Endothelial cell of umbilical vein (primary cell): ENCODE results near the gene CEP63. TPM values are rescaled to one million over a fixed set of nuclear protein-coding genes. Genes with fewer than 3 reads are reported as not detected.
A peak's percentile ranks its signal among the peaks of the same experiment; 100 is the strongest.

Experiments used
- BruUV-seq: library from RNA; stranded (reverse); fragments of 400-500 nt; replicated peaks from 2 replicates; lab custom pipeline; 2021; lab: Mats Ljungman, UMichigan
- CTCF ChIA-PET: fragments of 300-600, 350-600 bp; sonication (Branson Sonifier 250); formaldehyde crosslinking; loops from one replicate; lab custom pipeline; 2021; ENCODE audit warnings: antibody characterized with exemption, inconsistent platforms; lab: Charles Lee
- POLR2A ChIA-PET: fragments of 300-600, 350-600 bp; sonication (Branson Sonifier 250); formaldehyde crosslinking; loops from one replicate; lab custom pipeline; 2021; ENCODE audit warnings: antibody characterized with exemption, inconsistent platforms; lab: Charles Lee
- DNase-seq: peaks from one replicate; pipeline ENCODE4 v3.0.0-alpha.2; 2011; ENCODE audit warnings: low read depth, low spot score
- FAIRE-seq: peaks from 2 replicates; lab custom pipeline; 2011; peaks lifted over from hg19 to GRCh38; lab: Jason Lieb, UNC
- H2AFZ ChIP-seq: 2 replicates; pipeline ENCODE4 v1.6.0; 2012; ENCODE audit warnings: low read depth, low read length, control low read depth, inconsistent platforms
- H3K27ac ChIP-seq: 2 replicates; pipeline ENCODE4 v1.5.1; 2011; ENCODE audit warnings: low read depth, mild to moderate bottlenecking, control low read depth, low read length, moderate library complexity; ENCODE audit not compliant: insufficient read depth
- H3K27me3 ChIP-seq, 2 experiments: 2 replicates each; pipeline versions ENCODE4 v1.6.0 to v1.6.1; 2011; ENCODE audit warnings: low read length in 2 of 2, mixed read lengths in 1 of 2; ENCODE audit not compliant: control insufficient read depth in 2 of 2, insufficient read depth in 2 of 2
- H3K36me3 ChIP-seq, 2 experiments: 2 replicates in 1 of 2; 3 replicates in 1 of 2; pipeline ENCODE4 v1.5.1; 2011; ENCODE audit warnings: low read length in 2 of 2, mild to moderate bottlenecking in 1 of 2, moderate library complexity in 1 of 2; ENCODE audit not compliant: control insufficient read depth in 2 of 2, insufficient read depth in 2 of 2; ENCODE audit errors: extremely low read depth in 1 of 2
- H3K4me1 ChIP-seq: 3 replicates; pipeline ENCODE4 v1.5.1; 2011; ENCODE audit warnings: mild to moderate bottlenecking, low read length; ENCODE audit not compliant: control insufficient read depth, insufficient read depth; ENCODE audit errors: extremely low read depth
- H3K4me2 ChIP-seq: 2 replicates; pipeline ENCODE4 v1.6.1; 2011; ENCODE audit warnings: low read length, control low read depth, mixed read lengths; ENCODE audit not compliant: insufficient read depth
- H3K4me3 ChIP-seq, 3 experiments: fragments of 200-600 bp in 1 of 3; sonication (generic), shearing (Covaris generic) in 1 of 3; replicated peaks in 1 of 3; 2 replicates each; pipeline ENCODE4 v1.5.1; 2011 to 2016; ENCODE audit warnings: control low read depth in 3 of 3, low read length in 3 of 3, mild to moderate bottlenecking in 2 of 3, inconsistent platforms in 1 of 3, low read depth in 1 of 3, moderate library complexity in 1 of 3; ENCODE audit not compliant: insufficient read depth in 1 of 3
- H3K79me2 ChIP-seq: 2 replicates; pipeline ENCODE4 v1.6.0; 2012; ENCODE audit warnings: low read length, inconsistent platforms; ENCODE audit not compliant: control insufficient read depth, insufficient read depth
- H3K9ac ChIP-seq: replicated peaks from 2 replicates; pipeline ENCODE3; 2011; ENCODE audit warnings: low read length, control low read depth; ENCODE audit not compliant: insufficient read depth; ENCODE audit errors: extremely low read depth
- H3K9me1 ChIP-seq: replicated peaks from 3 replicates; pipeline ENCODE4 v1.6.0; 2011; ENCODE audit warnings: mild to moderate bottlenecking, low read length; ENCODE audit not compliant: control insufficient read depth, insufficient read depth; ENCODE audit errors: extremely low read depth
- H3K9me3 ChIP-seq: replicated peaks from 2 replicates; pipeline ENCODE4 v1.5.1; 2012; ENCODE audit warnings: low read length, inconsistent platforms; ENCODE audit not compliant: control insufficient read depth, insufficient read depth
- H4K20me1 ChIP-seq: replicated peaks from 2 replicates; pipeline ENCODE3; 2011; ENCODE audit warnings: mild to moderate bottlenecking, low read length; ENCODE audit not compliant: control insufficient read depth, insufficient read depth; ENCODE audit errors: extremely low read depth
- EZH2 ChIP-seq: IDR thresholded peaks from 2 replicates; pipeline ENCODE4 v1.6.1; 2012; ENCODE audit warnings: borderline replicate concordance, low read depth, mild to moderate bottlenecking, moderate library complexity, low read length, inconsistent platforms; ENCODE audit not compliant: severe bottlenecking
- GATA2 ChIP-seq: IDR thresholded peaks from 2 replicates; pipeline ENCODE4 v1.7.0; 2011; ENCODE audit warnings: low read depth, mild to moderate bottlenecking, moderate library complexity, mixed read lengths, low read length; ENCODE audit not compliant: insufficient read length, insufficient read depth
- JUN ChIP-seq: IDR thresholded peaks from 2 replicates; pipeline ENCODE4 v1.6.1; 2011; ENCODE audit warnings: borderline replicate concordance, low read depth; ENCODE audit not compliant: insufficient read length, insufficient read depth
- MAX ChIP-seq: IDR thresholded peaks from 2 replicates; pipeline ENCODE4 v1.6.1; 2011; ENCODE audit not compliant: insufficient read depth, insufficient read length
- POLR2A ChIP-seq: IDR thresholded peaks from 2 replicates; pipeline ENCODE4 v1.6.1; 2012; ENCODE audit warnings: low read depth, mild to moderate bottlenecking, control low read depth, low read length
- POLR2AphosphoS5 ChIP-seq: IDR thresholded peaks from 2 replicates; pipeline ENCODE4 v1.6.1; 2012; ENCODE audit warnings: low read depth, mild to moderate bottlenecking, control low read depth, low read length, moderate library complexity; ENCODE audit not compliant: insufficient read depth
- dilution Hi-C: fragments of 300-500 bp; cut with MboI; formaldehyde crosslinking; loops from one replicate; pipeline ENCODE4 v1.15.0; 2019; ENCODE audit warnings: low sequenced_read_pairs; ENCODE audit not compliant: extremely low pct_ligation_motif_present
- intact Hi-C: fragments of 100-400 bp; cut with micrococcal nuclease; formaldehyde crosslinking; loops from one replicate; pipeline ENCODE4 v1.10.0; 2022
- polyA plus RNA-seq, 4 experiments: library from polyadenylated mRNA; depleted of rRNA in 3 of 4; stranded (reverse) in 3 of 4; unstranded in 1 of 4; fragments of >200 nt; gene quantifications; 2 replicates each; pipeline versions ENCODE4 v1.2.1 to v1.2.3, GENCODE V29; 2011 to 2012; ENCODE audit warnings: missing spikeins in 1 of 4
- total RNA-seq: library from RNA; stranded (reverse); gene quantifications from 2 replicates; pipeline ENCODE4 v1.2.3, GENCODE V29; 2021
- TF ChIP-seq, protein P1 (sequence below), 2 donors: IDR thresholded peaks; 1 replicate in 1 of 2; 2 replicates in 1 of 2; pipeline ENCODE4 v1.5.1; 2011; ENCODE audit warnings: low read length in 2 of 2, mild to moderate bottlenecking in 2 of 2, moderate library complexity in 2 of 2, control low read depth in 1 of 2, inconsistent platforms in 1 of 2, low read depth in 1 of 2; ENCODE audit not compliant: insufficient read depth in 1 of 2; ENCODE audit errors: extremely low read depth in 1 of 2

The CEP63 gene
- total and polyA plus RNA-seq, 2 donors (not counting 3 experiments of a cell fraction or from before 2014, with no cell fraction given), result 5.7 to 29.4 TPM

GRCh38 chr3:134517791-134518190, 31.9 kb downstream of the CEP63 start:
- Histone ChIP-seq H4K20me1 (no peaks in the 10 kb centered on the region), H3K9me1 (no peaks in the 10 kb centered on the region), H3K27me3 (no peaks in the 10 kb centered on the region), H3K4me2 (no peak overlapping the region), H3K9me3 (no peaks in the 10 kb centered on the region), H3K4me3 (no peak overlapping the region), H3K36me3 (no peaks in the 10 kb centered on the region), H2AFZ (no peak overlapping the region), H3K9ac (no peak overlapping the region), H3K79me2 (no peaks in the 10 kb centered on the region), H3K27ac (no peak overlapping the region), H3K4me1 (no peaks in the 10 kb centered on the region)
- intact Hi-C loops (no loop called here), dilution Hi-C loops (no loop called here)
- DNase-seq (peak; percentile 29), FAIRE-seq (no peak)
- no TSS peak for BruUV-seq
- ChIA-PET POLR2A (no interaction called here), CTCF (interaction anchor here (0.9 kb wide), 1 partner anchor 25 kb away, joined by 3 read pairs; no protein-coding TSS in a partner anchor)
- no peak for TF ChIP-seq EZH2
- TF ChIP-seq JUN, result no peak
- TF ChIP-seq, protein P1, sequence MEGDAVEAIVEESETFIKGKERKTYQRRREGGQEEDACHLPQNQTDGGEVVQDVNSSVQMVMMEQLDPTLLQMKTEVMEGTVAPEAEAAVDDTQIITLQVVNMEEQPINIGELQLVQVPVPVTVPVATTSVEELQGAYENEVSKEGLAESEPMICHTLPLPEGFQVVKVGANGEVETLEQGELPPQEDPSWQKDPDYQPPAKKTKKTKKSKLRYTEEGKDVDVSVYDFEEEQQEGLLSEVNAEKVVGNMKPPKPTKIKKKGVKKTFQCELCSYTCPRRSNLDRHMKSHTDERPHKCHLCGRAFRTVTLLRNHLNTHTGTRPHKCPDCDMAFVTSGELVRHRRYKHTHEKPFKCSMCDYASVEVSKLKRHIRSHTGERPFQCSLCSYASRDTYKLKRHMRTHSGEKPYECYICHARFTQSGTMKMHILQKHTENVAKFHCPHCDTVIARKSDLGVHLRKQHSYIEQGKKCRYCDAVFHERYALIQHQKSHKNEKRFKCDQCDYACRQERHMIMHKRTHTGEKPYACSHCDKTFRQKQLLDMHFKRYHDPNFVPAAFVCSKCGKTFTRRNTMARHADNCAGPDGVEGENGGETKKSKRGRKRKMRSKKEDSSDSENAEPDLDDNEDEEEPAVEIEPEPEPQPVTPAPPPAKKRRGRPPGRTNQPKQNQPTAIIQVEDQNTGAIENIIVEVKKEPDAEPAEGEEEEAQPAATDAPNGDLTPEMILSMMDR (IDR thresholded peaks at IDR 0.05; ENCODE audit: extremely low read depth in 1 of 2, insufficient read depth in 1 of 2, low read depth in 1 of 2, low read length in 2 of 2), result no peak
- TF ChIP-seq POLR2A, result no peak
- no peak for TF ChIP-seq POLR2AphosphoS5

GRCh38 chr3:134522541-134522940, 36.7 kb downstream of the CEP63 start:
- Histone ChIP-seq H3K27me3 (no peaks in the 10 kb centered on the region), H3K4me3 (no peak overlapping the region), H3K36me3 (no peaks in the 10 kb centered on the region), H3K27ac (no peak overlapping the region), H3K9me3 (no peaks in the 10 kb centered on the region), H3K9ac (no peak overlapping the region), H3K4me2 (no peak overlapping the region), H2AFZ (no peak overlapping the region), H4K20me1 (no peaks in the 10 kb centered on the region), H3K9me1 (no peaks in the 10 kb centered on the region), H3K4me1 (no peaks in the 10 kb centered on the region), H3K79me2 (no peaks in the 10 kb centered on the region)
- TF ChIP-seq EZH2 (no peak), MAX (no peak), JUN (no peak), POLR2AphosphoS5 (no peak), GATA2 (no peak), POLR2A (no peak)
- no TSS peak for BruUV-seq
- ChIA-PET CTCF (no interaction called here), POLR2A (no interaction called here)
- dilution Hi-C loops, result no loop called here
- intact Hi-C loops, result no loop called here
- FAIRE-seq, result no peak
- DNase-seq, result no peak
